Placental pericyte (primary cell): ENCODE results near the gene FBXL2. TPM values are rescaled to one million over a fixed set of nuclear protein-coding genes. Genes with fewer than 3 reads are reported as not detected.

Experiments
- small RNA-seq: library from RNA; depleted of rRNA; stranded (forward); fragments of <200 nt; gene quantifications from one replicate; pipeline ENCODE3, GENCODE V24; 2012; ENCODE audit warnings: low replicate concordance
- total RNA-seq: library from RNA; depleted of rRNA; stranded (reverse); fragments of >200 nt; gene quantifications from 2 replicates; pipeline ENCODE4 v1.2.3, GENCODE V29; 2012

The FBXL2 gene
- 9.0 and 11.5 TPM in 2 replicates for total RNA-seq

GRCh38 chr3:33277193-33277882 lies at the start of gene FBXL2:
FBXL2 (plus strand) TSS chr3:33277442; CDS start chr3:33277513, 71 bp downstream.

Small RNA genes within 50 kb of the gene (small RNA-seq; reads per million reads assigned to genes)
- not detected for gene RNU7-110P

Other genes with a start within 250 kb of the FBXL2 start
- gene GLB1, start 180.3 kb upstream of the FBXL2 start, total RNA-seq: 62.7 and 137 TPM in 2 replicates
- 7.7 and 10.2 TPM in 2 replicates for gene TMPPE, start 180.3 kb upstream of the FBXL2 start, total RNA-seq
- 166 and 180 TPM in 2 replicates for gene CRTAP, start 163.4 kb upstream of the FBXL2 start, total RNA-seq
- gene SUSD5, start 58.6 kb upstream of the FBXL2 start, total RNA-seq: 0.66 and 1.9 TPM in 2 replicates
- gene UBP1, start 163.0 kb downstream of the FBXL2 start, total RNA-seq: 64.6 and 79.3 TPM in 2 replicates